GM12878 (cell line): Measurements from ENCODE around the gene MRPL2. TPM values are rescaled to one million over a fixed set of nuclear protein-coding genes. Genes with fewer than 3 reads are reported as not detected.
A peak's percentile ranks its signal among the peaks of the same experiment; 100 is the strongest.

Source experiments
- ATF3 ChIP-seq: IDR thresholded peaks from 2 replicates; pipeline ENCODE4 v1.6.1; 2011; ENCODE audit warnings: low read depth, mild to moderate bottlenecking, low read length, moderate library complexity, borderline replicate concordance; ENCODE audit errors: extremely low read depth
- CBX3 ChIP-seq: fragments of 200-600 bp; sonication (generic); IDR thresholded peaks from 2 replicates; pipeline ENCODE4 v1.6.1; 2016; ENCODE audit warnings: low read depth, borderline replicate concordance
- CEBPB ChIP-seq, 2 experiments: fragments of 150-350 bp in 1 of 2; IDR thresholded peaks; 2 replicates each; pipeline ENCODE4 v1.6.1; 2012 to 2014; ENCODE audit warnings: low read depth in 2 of 2, low read length in 2 of 2, borderline replicate concordance in 1 of 2, inconsistent platforms in 1 of 2
- DPF2 ChIP-seq: fragments of 450-650 bp; IDR thresholded peaks from 2 replicates; pipeline ENCODE4 v1.6.1; 2017; ENCODE audit warnings: mild to moderate bottlenecking
- LARP7 ChIP-seq: fragments of 450-650 bp; IDR thresholded peaks from 2 replicates; pipeline ENCODE4 v1.6.1; 2017; ENCODE audit warnings: mild to moderate bottlenecking
- MAX ChIP-seq: IDR thresholded peaks from 2 replicates; pipeline ENCODE4 v1.6.1; 2012; ENCODE audit warnings: low read depth, low read length, improper control_type of control experiment
- NKRF ChIP-seq: fragments of 450-650 bp; conservative IDR thresholded peaks from 2 replicates; pipeline ENCODE4 v1.6.1; 2017; ENCODE audit warnings: mild to moderate bottlenecking, moderate library complexity
- PML ChIP-seq: IDR thresholded peaks from 2 replicates; pipeline ENCODE4 v1.6.1; 2012; ENCODE audit warnings: low read length, inconsistent platforms
- RFX5 ChIP-seq: IDR thresholded peaks from 2 replicates; pipeline ENCODE4 v1.6.1; 2011; ENCODE audit warnings: low read depth, low read length, improper control_type of control experiment
- SRF ChIP-seq, 2 experiments: IDR thresholded peaks; 2 replicates each; pipeline ENCODE4 v1.6.1; 2011; ENCODE audit warnings: low read depth in 2 of 2, low read length in 2 of 2, mild to moderate bottlenecking in 1 of 2, moderate library complexity in 1 of 2
- ZBTB40 ChIP-seq: fragments of 450-650 bp; IDR thresholded peaks from 2 replicates; pipeline ENCODE4 v1.6.1; 2016; ENCODE audit warnings: mild to moderate bottlenecking, moderate library complexity, borderline replicate concordance
- ZNF384 ChIP-seq: IDR thresholded peaks from 2 replicates; pipeline ENCODE4 v1.6.1; 2012; ENCODE audit warnings: low read depth, mild to moderate bottlenecking, low read length, improper control_type of control experiment, borderline replicate concordance
- polyA plus RNA-seq, 11 experiments: library from polyadenylated mRNA; depleted of rRNA in 4 of 11; unstranded in 6 of 11; stranded (reverse) in 5 of 11; fragments of >200 nt; fragmentation: Nextera tagmentation in 4 of 11; fragmentation: Illumina TruSeq in 1 of 11; extraction: Ambion mirVana in 4 of 11; extraction: Trizol in 1 of 11; gene quantifications; 1 replicate in 1 of 11; 2 replicates in 10 of 11; pipeline versions ENCODE4 v1.2.1 to v1.2.3, GENCODE V29; 2011 to 2016; ENCODE audit warnings: inconsistent platforms in 2 of 11, missing spikeins in 2 of 11, low read depth in 1 of 11
- total RNA-seq, 4 experiments: library from RNA; depleted of rRNA in 3 of 4; stranded (reverse); fragments of >200 nt in 3 of 4; fragmentation: Illumina TruSeq in 1 of 4; extraction: Trizol in 1 of 4; gene quantifications; 2 replicates each; pipeline versions ENCODE4 v1.2.1 to v1.2.3, GENCODE V29; 2013 to 2021

Gene MRPL2
- total and polyA plus RNA-seq, 10 of the 15 experiments (the other 5 are each of a cell fraction or from before 2014, with no cell fraction given) = 29.7 to 125 (median 50.2) TPM

GRCh38 chr6:43059168-43060033, at the start of gene MRPL2, which contains the start of gene KLC4 (continued):
- TF ChIP-seq ZBTB40 (no peak; the same call in 1 of the 2 replicates), MAX (peak; percentile 76; the same call in 1 of the 2 replicates), ATF3 (peak; percentile 86), CBX3 (no peak), NKRF (peak; percentile 52; the same call in 1 of the 2 replicates), LARP7 (no peak), ZNF384 (no peak), CEBPB (IDR thresholded peaks at IDR 0.05; ENCODE audit: borderline replicate concordance in 1 of 2, low read depth in 2 of 2, low read length in 2 of 2) (no peak), SRF (IDR thresholded peaks at IDR 0.05; ENCODE audit: low read depth in 2 of 2, low read length in 2 of 2) (peak in 1 of 2 experiments; percentile 95; a peak in 2 of 4 replicates), RFX5 (peak; percentile 73), PML (peak; percentile 42; the same call in 1 of the 2 replicates), DPF2 (0 out of 2 replicates have a peak, but pooled peaks have one; percentile 4)
